ENCODE results near the gene ID2. TPM values are rescaled to one million over a fixed set of nuclear protein-coding genes. Genes with fewer than 3 reads are reported as not detected.
A peak's percentile ranks its signal among the peaks of the same experiment; 100 is the strongest.

The ID2 gene
- polyA plus RNA-seq, 2 of the 4 experiments (the other 2 are of a cell fraction): 177 to 181 TPM

DNA sequence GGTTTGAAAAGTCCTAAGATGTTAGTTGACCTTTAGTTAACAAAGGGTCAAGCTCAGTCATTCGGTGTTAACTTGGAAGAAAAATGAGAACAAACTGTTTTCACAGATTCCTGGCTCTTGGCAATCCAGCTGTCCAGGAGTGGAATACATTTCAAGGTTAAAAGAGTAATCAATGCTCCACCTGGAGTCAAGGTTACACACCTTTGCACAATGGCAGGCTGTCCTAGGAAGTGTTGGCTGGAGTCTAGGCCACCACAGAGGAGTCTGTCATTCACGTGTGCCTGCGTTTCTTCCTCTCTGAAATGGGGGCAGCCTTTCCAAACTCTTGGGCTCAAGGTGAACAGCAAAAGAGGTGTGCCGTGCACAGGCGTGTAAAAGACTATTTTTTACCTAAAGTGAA, 6.3 kb upstream of the ID2 start:
- Histone ChIP-seq H3K27ac (no peak overlapping the region), H3K9me3 (peaks cover 19% of the 10 kb centered on the region; the same call in 2 of the 3 replicates), H3K4me2 (no peak overlapping the region), H3K4me1 (peaks cover 12% of the 10 kb centered on the region), H3K4me3 (no peak overlapping the region)
- 92% methylated on average over 5 of the region's 5 CpGs for WGBS (ENCODE audit: missing lambda C conversion rate)
- ATAC-seq (no peak), DNase-seq (ENCODE audit: low read depth in 1 of 2, low spot score in 1 of 2) (no peak), FAIRE-seq (no peak)
- CTCF ChIA-PET: interaction anchor here (1.2 to 1.8 kb wide), 3 partner anchors 13 to 37 kb away, joined by 3 to 4 read pairs (median 3); no protein-coding TSS in a partner anchor
- TF ChIP-seq POLR2AphosphoS2 (conservative IDR thresholded peaks at IDR 0.05; ENCODE audit: low read length) (no peak), KDM1A (IDR thresholded peaks at IDR 0.05; ENCODE audit: low read depth) (no peak), CHD4 (IDR thresholded peaks at IDR 0.05; ENCODE audit: borderline replicate concordance) (no peak), RAD21 (conservative IDR thresholded peaks at IDR 0.05 in 1 of 2, IDR thresholded peaks at IDR 0.05 in 1 of 2) (no peak), CBX2 (IDR thresholded peaks at IDR 0.05; ENCODE audit: borderline replicate concordance, low read depth) (no peak), GATA3 (IDR thresholded peaks at IDR 0.05; ENCODE audit: borderline replicate concordance) (no peak), EP300 (IDR thresholded peaks at IDR 0.05) (no peak), ESRRA (IDR thresholded peaks at IDR 0.05; ENCODE audit: borderline replicate concordance, low read length) (no peak), EHF (CRISPR knock-in tag; IDR thresholded peaks at IDR 0.05) (no peak), SREBF2 (IDR thresholded peaks at IDR 0.05) (no peak), FOSB (CRISPR knock-in tag; IDR thresholded peaks at IDR 0.05) (no peak)
- TF ChIP-seq, protein P1, sequence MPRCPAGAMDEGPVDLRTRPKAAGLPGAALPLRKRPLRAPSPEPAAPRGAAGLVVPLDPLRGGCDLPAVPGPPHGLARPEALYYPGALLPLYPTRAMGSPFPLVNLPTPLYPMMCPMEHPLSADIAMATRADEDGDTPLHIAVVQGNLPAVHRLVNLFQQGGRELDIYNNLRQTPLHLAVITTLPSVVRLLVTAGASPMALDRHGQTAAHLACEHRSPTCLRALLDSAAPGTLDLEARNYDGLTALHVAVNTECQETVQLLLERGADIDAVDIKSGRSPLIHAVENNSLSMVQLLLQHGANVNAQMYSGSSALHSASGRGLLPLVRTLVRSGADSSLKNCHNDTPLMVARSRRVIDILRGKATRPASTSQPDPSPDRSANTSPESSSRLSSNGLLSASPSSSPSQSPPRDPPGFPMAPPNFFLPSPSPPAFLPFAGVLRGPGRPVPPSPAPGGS (IDR thresholded peaks at IDR 0.05): no peak
- TF ChIP-seq, protein P2, sequence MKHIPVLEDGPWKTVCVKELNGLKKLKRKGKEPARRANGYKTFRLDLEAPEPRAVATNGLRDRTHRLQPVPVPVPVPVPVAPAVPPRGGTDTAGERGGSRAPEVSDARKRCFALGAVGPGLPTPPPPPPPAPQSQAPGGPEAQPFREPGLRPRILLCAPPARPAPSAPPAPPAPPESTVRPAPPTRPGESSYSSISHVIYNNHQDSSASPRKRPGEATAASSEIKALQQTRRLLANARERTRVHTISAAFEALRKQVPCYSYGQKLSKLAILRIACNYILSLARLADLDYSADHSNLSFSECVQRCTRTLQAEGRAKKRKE (CRISPR knock-in tag; IDR thresholded peaks at IDR 0.05; ENCODE audit: low read depth): no peak
- POLR2A ChIA-PET: no interaction called here

DNA sequence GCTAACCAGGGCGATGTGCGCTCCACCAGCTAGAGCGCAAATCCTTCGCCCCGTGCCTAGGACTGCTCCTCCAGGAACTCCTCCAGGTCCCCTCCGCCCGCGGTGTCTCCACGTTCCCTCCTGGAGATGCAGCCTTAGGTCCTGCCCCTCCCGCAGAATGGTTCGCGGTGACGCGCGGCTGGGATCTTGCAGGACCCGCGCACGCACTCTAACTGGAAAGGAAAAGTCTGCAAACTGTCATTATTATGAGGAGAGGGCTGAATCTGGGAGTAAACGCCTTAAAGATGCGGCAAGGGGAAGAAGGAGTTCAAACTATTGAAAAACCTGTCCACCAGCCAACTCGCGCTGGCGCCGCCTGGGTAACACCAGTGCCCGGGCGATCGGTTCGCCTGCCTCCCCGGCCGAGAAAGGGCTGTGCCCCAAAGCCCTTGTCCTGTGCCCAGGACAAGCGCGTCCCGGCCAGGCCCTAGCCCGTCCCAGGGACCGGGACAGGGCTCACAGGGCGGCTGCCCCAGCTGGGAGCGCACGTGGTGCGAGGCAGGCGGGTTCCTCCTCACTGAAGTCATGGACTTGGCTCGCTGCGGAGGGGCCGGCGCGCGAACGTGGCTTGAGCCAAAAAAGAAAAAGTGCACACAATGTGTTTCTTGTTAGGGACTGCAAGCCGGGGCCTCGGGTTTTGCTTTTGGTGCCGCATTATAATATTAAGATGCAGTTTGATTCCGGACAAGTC, 5.5 kb upstream of the ID2 start:
- 95% methylated on average over 50 of the region's 51 CpGs for WGBS (ENCODE audit: missing lambda C conversion rate)
- Histone ChIP-seq H3K27ac (peak overlapping the region; percentile 97 to 99; a peak in 5 of 6 replicates), H3K4me3 (no peak overlapping the region), H3K9me3 (peaks cover 19% of the 10 kb centered on the region; the same call in 2 of the 3 replicates), H3K4me2 (no peak overlapping the region; the same call in 2 of the 3 replicates), H3K4me1 (peaks cover 12% of the 10 kb centered on the region)
- no peak for TF ChIP-seq JUNB (IDR thresholded peaks at IDR 0.05)
- no peak for TF ChIP-seq RCOR1 (IDR thresholded peaks at IDR 0.05; ENCODE audit: low read depth, low read length)
- TF ChIP-seq HEYL (CRISPR knock-in tag; IDR thresholded peaks at IDR 0.05): no peak
- TF ChIP-seq, protein P3, sequence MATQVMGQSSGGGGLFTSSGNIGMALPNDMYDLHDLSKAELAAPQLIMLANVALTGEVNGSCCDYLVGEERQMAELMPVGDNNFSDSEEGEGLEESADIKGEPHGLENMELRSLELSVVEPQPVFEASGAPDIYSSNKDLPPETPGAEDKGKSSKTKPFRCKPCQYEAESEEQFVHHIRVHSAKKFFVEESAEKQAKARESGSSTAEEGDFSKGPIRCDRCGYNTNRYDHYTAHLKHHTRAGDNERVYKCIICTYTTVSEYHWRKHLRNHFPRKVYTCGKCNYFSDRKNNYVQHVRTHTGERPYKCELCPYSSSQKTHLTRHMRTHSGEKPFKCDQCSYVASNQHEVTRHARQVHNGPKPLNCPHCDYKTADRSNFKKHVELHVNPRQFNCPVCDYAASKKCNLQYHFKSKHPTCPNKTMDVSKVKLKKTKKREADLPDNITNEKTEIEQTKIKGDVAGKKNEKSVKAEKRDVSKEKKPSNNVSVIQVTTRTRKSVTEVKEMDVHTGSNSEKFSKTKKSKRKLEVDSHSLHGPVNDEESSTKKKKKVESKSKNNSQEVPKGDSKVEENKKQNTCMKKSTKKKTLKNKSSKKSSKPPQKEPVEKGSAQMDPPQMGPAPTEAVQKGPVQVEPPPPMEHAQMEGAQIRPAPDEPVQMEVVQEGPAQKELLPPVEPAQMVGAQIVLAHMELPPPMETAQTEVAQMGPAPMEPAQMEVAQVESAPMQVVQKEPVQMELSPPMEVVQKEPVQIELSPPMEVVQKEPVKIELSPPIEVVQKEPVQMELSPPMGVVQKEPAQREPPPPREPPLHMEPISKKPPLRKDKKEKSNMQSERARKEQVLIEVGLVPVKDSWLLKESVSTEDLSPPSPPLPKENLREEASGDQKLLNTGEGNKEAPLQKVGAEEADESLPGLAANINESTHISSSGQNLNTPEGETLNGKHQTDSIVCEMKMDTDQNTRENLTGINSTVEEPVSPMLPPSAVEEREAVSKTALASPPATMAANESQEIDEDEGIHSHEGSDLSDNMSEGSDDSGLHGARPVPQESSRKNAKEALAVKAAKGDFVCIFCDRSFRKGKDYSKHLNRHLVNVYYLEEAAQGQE (IDR thresholded peaks at IDR 0.05): no peak
- no peak for TF ChIP-seq PHF8 (IDR thresholded peaks at IDR 0.05; ENCODE audit: borderline replicate concordance, low read depth)
- ATAC-seq (no peak), DNase-seq (ENCODE audit: low read depth in 1 of 2, low spot score in 1 of 2) (no peak), FAIRE-seq (no peak)
- POLR2A ChIA-PET: interaction anchor here (1.3 kb wide), 1 partner anchor 14 kb away, joined by 4 read pairs; no protein-coding TSS in a partner anchor
- CTCF ChIA-PET: interaction anchor here (0.5 to 2.9 kb wide), 4 partner anchors 13 to 662 kb away, joined by 3 to 15 read pairs (median 4); no protein-coding TSS in a partner anchor

Measured in A549 (cell line).